BLaER1 (cell line): ENCODE results near the gene EPHB3.
A peak's percentile ranks its signal among the peaks of the same experiment; 100 is the strongest.
"Not testable (repeated sequence)": the region's sequence is repeated elsewhere in the genome, so short reads cannot be mapped to it uniquely, and the experiment has no call there.

Experiments used
- H3K27ac ChIP-seq: shearing (Covaris generic); formaldehyde crosslinking; 2 replicates; pipeline ENCODE4 v1.8.1; 2022
- H3K27me3 ChIP-seq: shearing (Covaris generic); formaldehyde crosslinking; 2 replicates; pipeline ENCODE4 v1.8.1; 2022
- H3K36me3 ChIP-seq: shearing (Covaris generic); formaldehyde crosslinking; 2 replicates; pipeline ENCODE4 v1.8.1; 2022
- H3K4me1 ChIP-seq: shearing (Covaris generic); formaldehyde crosslinking; 2 replicates; pipeline ENCODE4 v1.8.1; 2022
- H3K4me2 ChIP-seq: shearing (Covaris generic); formaldehyde crosslinking; 2 replicates; pipeline ENCODE4 v1.8.1; 2022
- H3K4me3 ChIP-seq: shearing (Covaris generic); formaldehyde crosslinking; 2 replicates; pipeline ENCODE4 v1.8.1; 2022
- H3K9ac ChIP-seq: shearing (Covaris generic); formaldehyde crosslinking; 2 replicates; pipeline ENCODE4 v1.8.1; 2022
- H3K9me3 ChIP-seq: shearing (Covaris generic); formaldehyde crosslinking; 2 replicates; pipeline ENCODE4 v1.8.1; 2022
- H4K20me1 ChIP-seq: shearing (Covaris generic); formaldehyde crosslinking; 2 replicates; pipeline ENCODE4 v1.8.1; 2022
- Cebpa-rat ChIP-seq: shearing (Covaris generic); IDR thresholded peaks from 2 replicates; pipeline ENCODE4 v1.8.1; 2022

EPHB3 gene

GRCh38 chr3:184618811-184619210, 57.2 kb downstream of the EPHB3 start:
- Histone ChIP-seq H3K4me2 (peak overlapping the region; percentile 75), H4K20me1 (no peaks in the 10 kb centered on the region), H3K27ac (no peak overlapping the region), H3K9ac (no peak overlapping the region), H3K9me3 (no peaks in the 10 kb centered on the region), H3K4me3 (no peak overlapping the region), H3K4me1 (peaks cover 32% of the 10 kb centered on the region), H3K27me3 (no peaks in the 10 kb centered on the region), H3K36me3 (no peaks in the 10 kb centered on the region)
- TF ChIP-seq Cebpa-rat = no peak

- TF ChIP-seq Cebpa-rat = no peak
Measured at GRCh38 chr3:184619369-184619768, 57.8 kb downstream of the EPHB3 start.

GRCh38 chr3:184619787-184620430, 58.3 kb downstream of the EPHB3 start:
- Histone ChIP-seq H3K27me3 (no peaks in the 10 kb centered on the region), H3K4me2 (peak overlapping the region; percentile 75), H4K20me1 (no peaks in the 10 kb centered on the region), H3K9me3 (no peaks in the 10 kb centered on the region), H3K4me1 (peaks cover 32% of the 10 kb centered on the region), H3K36me3 (no peaks in the 10 kb centered on the region), H3K4me3 (no peak overlapping the region), H3K27ac (no peak overlapping the region), H3K9ac (no peak overlapping the region)
- TF ChIP-seq Cebpa-rat = no peak

More at GRCh38 chr3:184619369-184619768, 57.8 kb downstream of the EPHB3 start:
- H3K4me1 ChIP-seq = peaks cover 32% of the 10 kb centered on the region
- peak overlapping the region; percentile 75 for H3K4me2 ChIP-seq
- H3K27ac ChIP-seq = no peak overlapping the region
- H4K20me1 ChIP-seq = no peaks in the 10 kb centered on the region
- no peak overlapping the region for H3K4me3 ChIP-seq
- no peaks in the 10 kb centered on the region for H3K36me3 ChIP-seq
- H3K9me3 ChIP-seq = no peaks in the 10 kb centered on the region
- no peaks in the 10 kb centered on the region for H3K27me3 ChIP-seq
- no peak overlapping the region for H3K9ac ChIP-seq

- Histone ChIP-seq H3K9ac (no peak overlapping the region), H3K36me3 (no peaks in the 10 kb centered on the region), H3K27ac (no peak overlapping the region), H3K9me3 (no peaks in the 10 kb centered on the region), H3K4me2 (no peak overlapping the region), H4K20me1 (no peaks in the 10 kb centered on the region), H3K4me1 (peaks cover 32% of the 10 kb centered on the region), H3K4me3 (no peak overlapping the region), H3K27me3 (no peaks in the 10 kb centered on the region)
- TF ChIP-seq Cebpa-rat = 0 out of 2 replicates have a peak, but pooled peaks have one; percentile 40
Measured at GRCh38 chr3:184620475-184621119, 59.0 kb downstream of the EPHB3 start.

DNA sequence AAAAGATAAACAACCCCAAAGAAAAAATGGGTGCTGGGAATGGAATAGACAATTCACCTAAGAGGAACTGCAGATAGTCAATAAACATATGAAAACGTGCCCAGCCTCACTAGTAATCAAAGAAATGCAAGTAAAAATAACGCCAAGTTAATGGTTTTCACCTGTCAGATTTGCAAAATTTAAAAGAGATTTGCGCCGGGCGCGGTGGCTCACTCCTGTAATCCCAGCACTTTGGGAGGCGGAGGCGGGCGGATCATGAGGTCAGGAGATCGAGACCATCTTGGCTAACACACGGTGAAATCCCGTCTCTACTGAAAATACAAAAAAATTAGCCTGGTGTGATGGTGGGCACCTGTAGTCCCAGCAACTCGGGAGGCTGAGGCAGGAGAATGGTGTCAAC, 60.6 kb downstream of the EPHB3 start:
- H3K27ac ChIP-seq, H4K20me1 ChIP-seq, H3K4me3 ChIP-seq, H3K36me3 ChIP-seq, H3K9ac ChIP-seq, H3K4me2 ChIP-seq, H3K9me3 ChIP-seq, H3K27me3 ChIP-seq: not testable (repeated sequence)
- peaks cover 38% of the 10 kb centered on the region for H3K4me1 ChIP-seq

DNA sequence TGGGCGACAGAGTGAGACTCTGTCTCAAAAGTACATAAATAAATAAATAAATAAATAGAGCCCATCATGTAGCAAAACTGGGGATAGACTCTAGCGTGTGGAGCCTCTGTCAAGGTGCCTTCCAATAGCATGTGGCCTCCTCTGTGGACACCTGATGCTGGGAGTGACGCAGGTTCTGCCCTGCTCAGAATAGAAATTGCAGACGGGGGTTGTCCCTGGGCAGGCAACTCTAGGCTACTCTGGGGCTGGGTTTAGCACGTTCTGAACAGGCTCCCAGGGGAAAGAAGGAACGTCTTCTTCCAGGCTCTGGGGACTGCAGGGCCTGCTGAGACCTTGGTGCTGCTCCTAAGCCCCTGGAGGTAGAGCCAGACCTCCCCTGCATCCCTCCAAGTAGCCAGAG, 65.3 kb downstream of the EPHB3 start:
- no peak overlapping the region for H3K27ac ChIP-seq
- H3K9me3 ChIP-seq = no peaks in the 10 kb centered on the region
- H3K4me1 ChIP-seq = peaks cover 6% of the 10 kb centered on the region; the same call in 1 of the 2 replicates
- no peak overlapping the region for H3K9ac ChIP-seq
- no peaks in the 10 kb centered on the region for H4K20me1 ChIP-seq
- no peaks in the 10 kb centered on the region for H3K36me3 ChIP-seq
- H3K27me3 ChIP-seq = no peaks in the 10 kb centered on the region
- TF ChIP-seq Cebpa-rat = no peak
- H3K4me3 ChIP-seq = no peak overlapping the region
- H3K4me2 ChIP-seq = 0 out of 2 replicates have a peak overlapping the region, but pooled peaks have one; percentile 13

DNA sequence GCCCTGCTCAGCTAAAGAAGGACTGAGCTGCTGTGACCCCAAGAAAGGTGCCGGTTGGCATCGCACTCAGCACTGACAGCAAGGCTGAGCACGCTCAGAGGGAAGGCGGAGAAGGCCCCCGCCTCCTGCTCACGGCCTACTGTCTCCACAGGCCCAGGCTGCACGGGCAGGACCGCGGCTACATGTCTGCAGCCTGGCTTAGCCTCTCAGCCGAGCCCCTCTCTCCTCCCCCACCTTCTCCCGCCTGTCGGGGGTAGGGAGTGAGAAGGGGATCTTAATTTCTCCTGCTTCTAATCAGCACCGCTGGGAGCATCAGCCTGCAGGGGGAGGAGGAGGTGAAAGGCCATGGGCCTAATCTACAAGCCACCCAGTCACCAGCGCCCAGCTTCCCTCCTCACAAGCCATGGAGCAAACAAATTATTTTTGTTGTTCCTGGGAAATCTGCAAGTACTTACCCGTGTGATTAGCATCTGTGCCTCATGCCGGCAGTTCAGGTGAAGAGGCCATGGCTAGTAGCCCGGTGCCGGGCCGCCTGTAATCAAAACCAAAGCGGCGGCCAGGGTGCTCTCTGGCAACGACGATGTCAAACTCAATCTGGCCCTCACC, 68.1 kb downstream of the EPHB3 start:
- Histone ChIP-seq H3K4me1 (peaks cover 12% of the 10 kb centered on the region), H3K4me3 (no peak overlapping the region), H3K9me3 (no peaks in the 10 kb centered on the region), H3K27me3 (no peaks in the 10 kb centered on the region), H3K9ac (no peak overlapping the region), H3K36me3 (no peaks in the 10 kb centered on the region), H3K27ac (no peak overlapping the region), H3K4me2 (no peak overlapping the region), H4K20me1 (no peaks in the 10 kb centered on the region)
- no peak for TF ChIP-seq Cebpa-rat

GRCh38 chr3:184630861-184631471, 69.4 kb downstream of the EPHB3 start:
- H3K4me3 ChIP-seq = no peak overlapping the region
- H3K9ac ChIP-seq = no peak overlapping the region
- TF ChIP-seq Cebpa-rat = no peak
- no peak overlapping the region for H3K4me2 ChIP-seq
- no peaks in the 10 kb centered on the region for H4K20me1 ChIP-seq
- H3K27me3 ChIP-seq = no peaks in the 10 kb centered on the region
- peaks cover 25% of the 10 kb centered on the region for H3K4me1 ChIP-seq
- H3K36me3 ChIP-seq = no peaks in the 10 kb centered on the region
- no peak overlapping the region for H3K27ac ChIP-seq
- no peaks in the 10 kb centered on the region for H3K9me3 ChIP-seq

DNA sequence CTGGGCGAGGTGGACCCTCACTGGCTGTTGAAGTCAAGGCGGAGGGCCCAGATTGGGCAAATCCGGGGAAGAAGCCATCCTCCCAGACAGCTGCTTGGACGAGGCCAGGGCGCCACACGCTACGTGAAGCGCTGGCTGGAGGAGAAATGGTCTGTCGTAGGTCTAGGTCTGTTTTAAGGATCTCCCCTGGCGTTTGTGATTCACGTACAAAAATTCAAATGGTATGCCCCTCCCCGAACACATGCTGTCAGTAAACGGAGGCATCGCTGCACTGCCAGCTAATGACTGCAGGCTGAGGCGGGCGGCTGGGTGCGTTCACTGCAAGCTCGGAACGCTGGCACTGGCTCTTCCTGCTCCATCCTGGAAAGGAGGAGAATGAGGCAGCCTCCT, 69.9 kb downstream of the EPHB3 start:
- no peaks in the 10 kb centered on the region for H3K36me3 ChIP-seq
- H3K9me3 ChIP-seq = no peaks in the 10 kb centered on the region
- peaks cover 30% of the 10 kb centered on the region for H3K4me1 ChIP-seq
- no peak for TF ChIP-seq Cebpa-rat
- no peak overlapping the region for H3K27ac ChIP-seq
- H3K4me3 ChIP-seq = no peak overlapping the region
- H3K27me3 ChIP-seq = no peaks in the 10 kb centered on the region
- H4K20me1 ChIP-seq = no peaks in the 10 kb centered on the region
- H3K9ac ChIP-seq = no peak overlapping the region
- no peak overlapping the region for H3K4me2 ChIP-seq
